Stimulated activated CD4-positive, alpha-beta T cell treated with anti-CD3 and anti-CD28 coated beads, Interleukin-4, amount 100 ng/mL, for 48 hours (primary cell): ENCODE measurements around the gene SLC15A1.

Experiments
- DNase-seq, 2 donors: peaks; one replicate each; pipeline ENCODE4 v3.0.0-alpha.2; 2020; ENCODE audit warnings: low read depth in 2 of 2

The SLC15A1 gene

DNA sequence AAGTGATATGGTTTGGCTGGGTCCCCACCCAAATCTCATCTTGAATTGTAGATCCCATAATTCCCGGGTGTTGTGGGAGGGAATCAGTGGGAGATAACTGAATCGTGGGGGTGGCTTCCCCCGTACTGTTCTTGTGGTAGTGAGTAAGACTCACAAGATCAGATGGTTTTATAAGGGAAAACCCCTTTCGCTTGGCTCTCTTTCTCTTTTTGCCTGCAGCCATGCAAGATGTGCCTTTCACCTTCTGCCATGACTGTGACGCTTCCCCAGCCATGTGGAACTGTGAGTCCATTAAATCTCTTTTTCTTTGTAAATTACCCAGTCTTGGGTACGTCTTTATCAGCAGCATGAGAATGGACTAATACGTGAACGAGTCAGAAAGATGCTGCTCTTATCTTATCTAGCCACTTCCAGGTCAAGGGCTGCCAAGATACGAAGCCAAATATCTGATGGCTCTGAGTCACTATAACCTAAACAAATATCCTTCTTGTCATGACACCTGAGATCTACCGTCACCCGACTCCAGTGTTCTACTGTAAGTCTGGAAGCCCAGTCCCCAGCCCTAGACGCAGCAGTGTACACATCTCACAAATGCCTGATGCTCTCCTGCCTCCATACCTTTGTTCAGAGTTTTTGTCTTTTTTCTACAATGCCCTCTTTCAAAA is 45.9 kb downstream of the SLC15A1 start:
- DNase-seq, result no peak

DNA sequence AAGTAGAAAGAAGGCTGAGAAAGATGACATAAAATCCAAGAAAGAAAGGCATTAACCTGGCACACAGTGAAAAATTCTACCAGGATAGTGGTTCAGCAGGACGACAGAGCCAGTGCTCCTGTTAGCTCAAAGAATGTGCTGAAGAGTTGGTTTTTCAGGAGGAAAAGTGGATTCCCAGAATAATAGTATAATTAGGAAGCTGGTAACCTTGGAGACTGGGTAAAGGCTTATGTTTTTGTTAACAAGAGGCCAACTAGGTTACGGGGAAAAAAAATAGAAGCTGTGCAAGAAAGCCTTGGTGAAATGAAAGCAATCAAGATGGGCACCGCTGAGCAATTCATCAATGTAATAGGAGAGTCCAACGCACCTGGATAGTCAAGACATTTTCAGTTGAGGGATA is 54.7 kb downstream of the SLC15A1 start:
- DNase-seq, result no peak

DNA sequence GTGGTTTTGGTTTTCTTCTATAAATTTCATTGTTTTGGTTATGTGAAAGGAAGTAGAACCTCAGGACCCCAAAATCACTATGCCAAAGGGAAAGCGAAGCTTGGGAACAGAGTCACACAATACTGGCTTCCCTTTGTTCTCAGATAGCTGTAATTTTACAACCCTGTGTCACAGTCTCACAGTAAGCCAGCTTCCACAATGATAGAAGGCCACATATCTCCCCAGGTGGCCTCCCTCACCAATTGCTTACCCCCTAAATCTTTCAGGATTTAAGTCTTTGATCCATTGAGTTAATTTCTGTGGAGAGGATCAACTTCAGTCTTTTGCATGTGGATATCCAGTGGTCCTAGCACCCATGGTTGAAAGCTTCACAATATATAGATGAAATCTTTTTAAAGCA is 58.7 kb downstream of the SLC15A1 start:
- DNase-seq, result no peak

DNA sequence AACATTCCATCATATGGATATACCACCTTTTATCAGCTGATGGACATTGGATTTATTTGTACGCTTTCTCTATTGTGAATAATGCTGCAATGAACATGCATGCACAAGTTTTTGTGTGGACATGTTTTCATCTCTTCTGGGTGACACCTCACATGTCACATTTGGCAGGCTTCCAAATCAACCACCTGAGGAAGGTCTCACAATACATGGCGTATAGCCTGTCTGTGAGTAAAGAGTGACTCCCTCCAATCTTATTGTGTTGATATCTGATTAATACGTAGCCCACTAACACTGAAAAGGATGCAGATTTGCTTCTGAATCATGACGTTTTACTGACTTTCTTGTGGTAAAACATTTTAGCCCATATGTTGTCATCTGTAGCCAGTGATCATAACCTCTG is 61.1 kb downstream of the SLC15A1 start:
- DNase-seq, result no peak

DNA sequence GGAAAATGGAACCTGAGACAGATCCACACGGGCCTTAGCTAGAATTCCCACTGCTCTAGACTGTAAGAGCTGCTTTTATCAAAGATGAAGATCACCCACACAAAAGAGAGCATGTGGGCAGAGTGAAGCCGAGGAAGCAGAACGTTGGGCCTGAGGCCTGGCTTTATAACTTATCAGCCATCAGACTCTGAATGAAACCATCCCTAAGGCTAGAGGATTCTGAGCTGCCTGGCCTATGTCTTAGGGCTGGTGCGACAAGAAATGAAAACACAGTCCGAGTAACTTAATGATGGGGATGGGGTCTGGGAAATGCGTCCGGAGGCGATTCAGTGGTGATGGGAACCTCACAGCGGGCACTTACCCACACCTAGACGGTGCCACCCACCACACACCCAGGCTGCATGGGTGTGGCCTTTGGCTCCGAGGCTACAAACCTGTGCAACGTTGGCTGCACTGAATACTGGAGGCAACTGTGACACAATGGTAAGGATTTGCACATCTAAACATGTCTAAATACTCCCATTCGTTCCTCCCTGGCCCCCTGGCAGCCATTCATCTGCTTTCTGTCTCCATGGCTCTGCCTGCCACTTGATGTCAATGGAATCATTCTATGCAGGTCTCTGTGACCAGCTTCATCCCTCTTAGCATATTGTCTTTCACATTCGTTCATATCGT is 62.0 kb downstream of the SLC15A1 start:
- DNase-seq, result no peak

DNA sequence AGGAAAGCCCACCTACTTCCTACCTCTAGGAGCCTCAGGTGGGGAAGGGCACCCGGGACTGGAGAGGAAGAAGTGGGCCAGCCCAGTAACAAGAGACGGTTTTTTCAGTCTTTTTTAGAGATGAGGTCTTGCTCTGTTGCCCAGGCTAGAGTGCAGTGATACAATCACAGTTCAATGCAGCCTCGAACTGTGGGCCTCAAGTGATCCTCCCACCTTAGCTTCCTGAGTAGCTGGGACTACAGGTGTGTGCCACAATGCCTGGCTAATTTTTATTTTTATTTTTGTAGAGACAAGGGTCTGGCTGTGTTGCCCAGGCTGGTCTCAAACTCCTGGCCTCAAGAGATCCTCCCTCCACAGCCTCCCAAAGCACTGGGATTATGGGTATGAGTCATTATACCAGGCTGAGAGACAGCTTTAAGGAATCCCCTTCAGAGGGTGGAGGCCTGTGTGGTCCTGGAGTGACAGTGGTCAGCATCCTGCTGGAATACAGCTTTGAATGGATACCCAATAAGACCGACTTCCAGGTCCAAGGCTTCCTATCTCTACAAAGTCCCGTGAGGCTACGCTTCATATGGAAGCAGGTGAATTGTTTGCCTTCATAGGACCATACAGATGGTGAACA is 63.0 kb downstream of the SLC15A1 start:
- DNase-seq, result no peak

DNA sequence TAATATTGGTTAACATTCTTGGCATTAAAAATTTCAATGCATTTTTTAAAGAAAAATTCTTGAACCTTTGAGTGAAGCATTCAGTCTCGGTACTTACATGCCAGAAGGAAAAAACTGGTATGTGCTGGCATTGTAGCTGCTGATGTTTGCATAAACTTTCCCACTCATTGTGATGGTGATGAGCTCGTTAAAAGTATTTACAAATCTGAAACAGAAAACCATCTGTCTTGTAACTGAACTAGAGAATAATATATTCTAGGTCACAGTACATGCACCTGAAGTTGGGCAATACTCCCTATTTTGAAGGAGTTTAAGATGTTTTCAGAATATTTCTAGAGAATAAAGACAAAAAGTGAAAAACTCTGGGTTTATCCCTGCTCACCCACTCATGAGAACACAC is 64.1 kb downstream of the SLC15A1 start:
- no peak for DNase-seq

DNA sequence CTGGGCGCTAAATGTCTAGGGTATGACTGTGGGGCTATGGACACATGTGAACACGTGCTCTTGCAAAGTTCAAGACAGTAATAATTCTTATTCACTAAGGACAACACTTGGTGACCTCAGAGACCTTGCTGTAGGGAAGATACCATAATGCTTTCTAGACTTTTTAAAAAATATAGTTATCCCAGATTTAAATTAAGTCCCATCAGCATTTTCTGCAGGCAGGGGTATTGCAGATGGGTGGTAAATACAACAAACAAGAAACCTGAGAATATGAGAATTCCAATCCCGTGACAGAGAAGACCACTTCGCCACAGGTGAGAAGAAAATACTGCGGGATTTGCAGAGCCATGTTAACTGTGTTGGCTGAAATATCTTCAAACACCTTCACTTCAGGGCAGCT is 65.2 kb downstream of the SLC15A1 start:
- no peak for DNase-seq

DNA sequence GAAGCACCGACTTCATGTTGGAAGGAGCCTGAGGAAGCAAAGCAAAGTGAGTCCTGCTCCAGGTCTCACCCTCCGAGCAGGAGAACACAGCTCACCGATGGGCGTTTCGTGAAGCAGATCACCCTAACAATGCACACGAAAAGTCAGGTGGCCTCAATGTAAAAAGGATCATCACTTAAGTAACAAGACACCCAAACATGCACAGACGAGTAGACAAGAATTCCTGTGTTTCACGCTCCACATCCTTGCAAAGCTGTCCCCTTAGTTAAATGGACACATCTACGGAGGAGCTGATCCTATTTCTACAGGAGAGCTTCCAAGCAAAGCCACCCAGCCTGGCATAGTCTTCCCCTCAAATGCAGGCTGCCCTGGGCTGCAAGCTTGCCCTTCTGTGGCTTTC is 66.2 kb downstream of the SLC15A1 start:
- DNase-seq, result no peak

DNA sequence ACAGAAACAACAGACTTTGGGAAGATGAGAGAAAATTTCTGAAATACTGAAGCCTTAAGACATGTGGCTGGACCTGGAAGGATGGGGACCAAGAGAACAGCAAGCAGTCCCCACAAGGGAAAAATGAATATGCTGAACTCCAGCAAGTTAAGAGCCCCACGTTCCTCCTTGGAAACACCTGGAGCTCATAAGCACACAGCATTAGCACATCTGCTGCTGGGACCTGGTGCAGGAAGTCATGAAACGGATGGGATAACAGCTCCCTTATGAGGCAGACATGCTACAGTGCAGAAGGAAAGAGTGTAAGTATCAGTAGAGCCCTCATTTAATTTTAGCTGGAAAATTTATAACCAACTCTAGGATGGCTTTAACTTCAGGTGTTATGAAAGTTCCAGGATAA is 67.3 kb downstream of the SLC15A1 start:
- no peak for DNase-seq

DNA sequence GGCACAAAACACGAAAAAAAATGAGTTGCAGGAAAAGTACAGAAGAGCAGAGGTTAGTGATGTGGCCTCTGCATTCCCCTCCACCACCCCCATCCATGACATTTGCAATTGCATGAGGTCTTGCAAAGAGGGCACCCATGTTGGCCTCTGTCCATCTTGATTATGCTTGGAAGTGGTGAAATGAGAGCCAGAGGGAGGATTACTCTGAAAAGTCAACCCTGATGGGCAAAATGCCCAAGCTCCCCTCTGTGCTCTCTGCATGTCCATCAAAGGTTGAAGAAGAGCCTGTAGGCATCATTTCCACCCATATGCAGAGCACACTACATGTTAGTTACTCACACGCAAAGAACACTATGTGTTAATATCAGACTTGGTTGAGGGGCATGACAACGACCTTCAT is 71.4 kb downstream of the SLC15A1 start:
- no peak for DNase-seq

DNA sequence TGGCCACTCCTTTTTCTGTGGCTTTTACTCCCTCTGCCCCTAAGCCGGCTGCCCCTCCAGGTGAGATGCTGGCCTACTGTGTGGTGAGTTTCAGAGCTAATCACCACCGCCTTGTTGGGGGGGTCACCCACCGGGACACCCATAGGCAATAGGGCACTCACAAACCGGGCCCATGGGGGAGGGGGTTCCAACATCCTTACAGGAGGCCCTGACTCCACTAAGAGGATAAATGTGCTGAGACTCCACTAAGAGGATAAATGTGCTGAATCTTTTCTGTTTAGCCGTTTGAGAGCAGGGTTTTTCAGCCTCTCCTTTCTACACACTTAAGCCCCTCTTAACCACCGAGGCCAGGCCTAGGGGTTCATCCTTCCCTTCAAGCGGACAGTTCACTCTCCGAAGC is 73.7 kb downstream of the SLC15A1 start:
- DNase-seq, result no peak

DNA sequence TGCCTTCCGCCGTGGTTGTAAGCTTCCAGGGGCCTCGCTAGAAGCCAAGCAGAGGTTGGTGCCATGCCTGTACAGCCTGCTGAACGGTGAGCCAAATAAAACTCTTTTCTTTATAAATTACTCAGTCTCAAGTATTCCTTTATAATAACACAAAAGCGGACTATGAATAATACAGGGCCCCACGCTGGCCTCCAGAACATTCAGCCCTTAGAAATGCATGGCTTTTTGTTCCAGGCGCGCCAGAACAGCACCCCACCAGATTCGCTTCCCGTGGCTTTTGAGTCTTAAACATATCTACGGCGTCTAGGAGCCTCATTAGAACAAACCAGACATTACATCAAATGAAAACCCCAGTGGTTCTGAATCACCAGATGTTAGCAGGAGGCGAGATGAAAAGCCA is 75.1 kb downstream of the SLC15A1 start:
- DNase-seq, result no peak

DNA sequence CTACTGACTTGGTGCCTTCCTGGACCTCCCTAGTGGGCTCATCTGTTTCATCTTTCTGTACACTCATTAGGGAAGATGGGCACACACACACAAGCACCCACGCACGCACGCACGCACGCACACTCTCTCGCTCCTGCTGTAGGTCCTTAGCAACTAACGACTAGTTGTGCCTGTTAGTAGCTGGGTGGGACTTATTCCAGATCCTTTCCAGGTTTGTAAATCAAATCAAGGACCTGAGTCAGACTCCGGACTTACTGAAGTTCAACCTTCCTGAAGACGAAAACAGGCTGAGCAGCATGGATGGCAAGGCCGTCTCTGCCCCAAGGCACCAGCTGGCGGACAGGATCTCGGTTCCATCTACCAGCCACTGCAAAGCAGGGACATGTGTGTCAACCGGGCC is 76.2 kb downstream of the SLC15A1 start:
- no peak for DNase-seq

DNA sequence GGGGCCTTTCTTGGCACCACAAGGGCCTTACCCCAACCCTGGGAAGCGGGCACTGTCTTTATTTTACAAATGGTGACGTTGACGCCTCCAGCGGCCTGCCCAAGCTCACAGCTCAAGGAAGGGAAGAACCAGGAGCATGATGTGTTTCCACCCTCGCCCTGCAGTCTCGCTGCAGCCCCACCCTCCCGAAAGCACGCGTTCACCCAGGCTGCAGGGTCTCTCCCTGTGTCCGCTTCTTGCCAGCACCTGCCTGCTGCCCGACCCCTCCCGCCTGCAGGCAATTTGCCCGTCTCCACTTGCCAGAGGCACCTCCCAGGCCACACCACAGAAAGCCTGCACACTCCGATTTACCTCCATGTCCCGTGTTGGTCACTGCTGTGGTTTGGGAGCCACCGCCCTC is 76.6 kb downstream of the SLC15A1 start:
- DNase-seq, result no peak

DNA sequence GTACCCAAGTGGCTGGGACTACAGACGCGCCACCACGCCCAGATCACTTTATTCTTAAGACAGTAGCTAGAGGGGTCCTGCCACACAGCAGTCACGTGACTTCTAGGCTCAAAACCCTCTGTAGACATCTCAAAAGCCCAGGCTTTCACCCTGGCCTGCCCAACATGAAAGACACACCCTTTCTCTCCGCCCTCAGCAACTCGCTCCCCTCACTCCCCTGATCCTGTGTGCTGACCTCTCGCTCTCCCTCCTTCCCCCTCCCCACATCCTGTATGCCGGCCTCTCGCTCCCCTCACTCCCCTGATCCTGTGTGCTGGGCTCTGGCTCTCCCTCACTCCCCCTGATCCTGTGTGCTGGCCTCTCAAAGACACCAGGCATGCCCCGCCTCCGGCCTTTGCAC is 77.4 kb downstream of the SLC15A1 start:
- DNase-seq, result no peak

DNA sequence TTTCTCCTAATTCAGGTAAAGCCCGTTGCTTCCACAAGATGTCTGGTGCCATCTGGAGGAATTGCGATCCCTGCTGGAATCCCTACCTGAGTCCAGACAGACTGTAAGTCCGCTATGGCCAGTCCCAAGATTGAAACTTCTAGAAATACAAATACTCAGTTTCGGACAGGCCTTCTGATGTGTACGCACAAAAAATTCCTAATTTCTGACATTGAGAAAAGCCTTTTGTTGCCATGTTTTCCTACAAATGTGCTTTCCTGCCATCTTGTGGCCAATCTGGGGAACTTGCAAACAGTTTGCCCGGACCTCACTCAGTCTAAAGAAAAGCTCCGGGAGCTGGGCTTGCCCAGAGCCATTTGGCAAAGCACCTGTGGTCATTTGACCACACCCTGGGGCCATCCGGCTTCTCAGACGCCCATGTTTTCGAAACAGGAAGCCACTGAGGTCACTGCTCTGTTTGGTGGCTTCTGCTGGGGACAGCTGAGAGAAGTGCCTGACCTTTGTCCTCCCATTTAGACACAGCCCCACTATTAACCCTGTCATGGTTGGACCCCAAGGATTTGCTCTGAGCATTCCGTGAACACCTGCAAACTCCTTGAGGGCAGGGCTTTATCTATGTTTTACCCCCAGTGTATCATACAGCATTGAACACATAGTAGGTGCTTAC is 79.4 kb downstream of the SLC15A1 start:
- peak; percentile 12 to 37 for DNase-seq

DNA sequence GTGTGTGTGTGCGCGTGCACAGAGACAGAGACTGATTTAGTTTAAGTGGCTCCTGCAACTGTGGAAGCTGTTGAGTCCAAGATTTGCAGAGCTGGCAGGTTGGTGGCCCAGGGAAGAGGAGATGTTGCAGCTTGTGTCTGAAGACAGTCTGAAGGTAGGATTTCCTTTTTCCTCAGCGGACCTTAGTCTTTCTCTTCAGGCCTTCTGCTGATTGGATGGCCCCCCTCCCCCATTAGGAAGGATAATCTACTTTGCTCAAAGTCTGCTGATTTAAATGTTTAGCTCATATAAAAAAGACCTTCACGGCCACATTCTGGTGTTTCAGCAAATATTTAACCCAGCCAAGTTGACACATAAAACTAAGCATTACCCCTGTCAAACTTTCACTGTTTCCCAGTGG is 84.3 kb downstream of the SLC15A1 start:
- DNase-seq, result no peak

DNA sequence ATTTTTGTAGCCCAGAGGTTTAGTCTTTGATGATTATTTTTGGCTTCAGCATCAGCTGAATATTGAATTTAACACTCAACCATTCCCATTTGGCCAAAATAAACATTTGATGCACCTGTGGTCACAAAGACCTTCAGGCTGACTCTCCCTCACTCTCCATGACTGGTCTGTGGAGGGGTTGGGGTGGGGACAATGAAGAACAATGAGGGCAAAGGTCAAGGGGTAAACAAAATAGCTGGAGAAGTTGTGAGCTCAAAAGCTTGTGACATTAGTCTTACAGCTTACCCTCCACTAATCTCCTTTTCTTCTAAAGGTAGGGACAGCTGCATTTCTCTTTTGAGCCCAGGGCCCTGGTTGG is 86.9 kb downstream of the SLC15A1 start:
- no peak for DNase-seq

DNA sequence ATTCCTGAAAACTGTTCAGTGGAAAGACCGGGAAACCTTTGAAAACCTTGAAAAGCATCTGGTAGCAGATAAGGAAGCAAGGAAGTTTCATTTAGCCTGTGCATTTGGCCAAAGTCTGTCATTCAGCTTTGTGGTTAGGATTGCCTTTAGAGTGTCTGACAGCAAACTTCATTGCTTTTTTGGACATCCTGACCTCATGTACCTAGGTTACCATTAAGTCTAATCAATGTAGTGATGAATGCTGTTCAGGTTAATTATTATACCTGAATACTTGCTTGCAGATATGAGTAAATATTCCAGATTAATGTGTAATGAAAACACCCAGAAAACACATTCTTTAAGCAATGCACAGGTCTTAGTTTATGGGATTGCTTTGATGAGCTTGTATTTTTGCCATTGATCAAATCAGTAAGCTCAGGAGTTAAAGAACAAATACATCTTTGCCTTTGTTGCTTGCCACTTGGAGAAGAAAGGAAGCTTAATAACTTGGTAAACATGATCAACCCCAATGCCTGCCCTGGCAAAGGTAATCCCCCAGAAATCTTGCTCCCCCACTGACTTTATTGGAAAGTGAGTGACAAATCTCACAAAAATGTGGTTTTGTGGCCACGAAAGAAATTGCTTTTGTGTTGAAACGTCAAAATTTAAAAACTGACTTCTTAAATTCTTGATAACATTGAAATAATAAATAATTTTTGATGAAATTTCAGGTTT is 87.4 kb downstream of the SLC15A1 start:
- no peak for DNase-seq

DNA sequence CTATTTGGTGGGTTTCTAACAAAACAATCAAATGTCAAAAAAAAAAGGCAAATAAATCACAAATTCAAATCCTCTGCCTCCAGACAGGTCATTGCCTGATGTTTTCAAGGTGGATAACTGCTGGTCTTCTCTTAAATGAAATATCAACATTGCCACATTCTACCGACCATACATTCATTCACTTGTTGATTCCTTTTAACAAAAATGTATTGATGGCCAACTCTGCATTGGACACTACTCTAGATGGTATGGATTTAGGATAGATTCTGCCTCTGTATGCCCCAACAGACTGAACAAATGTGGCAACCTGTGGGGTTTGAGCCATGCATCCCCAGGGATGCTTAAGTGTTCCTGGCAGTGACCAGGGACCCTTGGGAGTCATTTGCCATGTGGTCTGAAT is 88.0 kb downstream of the SLC15A1 start:
- DNase-seq, result no peak

DNA sequence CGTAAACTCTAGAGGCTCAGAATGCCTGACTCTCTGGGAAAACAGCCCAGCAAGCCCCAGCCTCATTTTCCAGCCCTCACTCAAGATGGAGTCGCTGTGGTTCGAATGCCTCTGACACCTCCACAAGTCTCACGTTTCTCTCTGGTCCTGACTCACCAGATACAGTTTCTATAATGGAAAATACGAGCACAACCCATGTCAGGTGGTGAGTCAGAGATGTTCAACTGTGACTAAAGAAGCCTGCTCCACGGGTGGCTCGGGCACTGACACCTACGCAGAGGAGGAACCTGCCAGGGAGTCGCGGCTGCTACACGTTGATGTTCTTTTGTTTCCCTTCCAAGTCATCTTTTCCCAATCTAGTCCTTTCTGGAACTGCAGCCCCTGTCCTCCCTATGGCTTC is 88.4 kb downstream of the SLC15A1 start:
- peak; percentile 41 to 57 for DNase-seq
